NCI-H82 treated with DMSO at 0.1 percent for 48 hours (cell line): ENCODE measurements around the gene RP2.

Source experiments
- DNase-seq: peaks from one replicate; lab custom pipeline; 2025; ENCODE audit not compliant: unreplicated experiment; lab: John Stamatoyannopoulos, UW

RP2 gene

GRCh38 chrX:46841346-46841745 is 4.5 kb downstream of the RP2 start:
- DNase-seq: peak; percentile 5

GRCh38 chrX:46844913-46845312 is 8.1 kb downstream of the RP2 start:
- no peak for DNase-seq

- no peak for DNase-seq
These were observed 13.1 kb downstream of the RP2 start for GRCh38 chrX:46849933-46850332.

- no peak for DNase-seq
These were observed 13.9 kb downstream of the RP2 start for GRCh38 chrX:46850771-46851170.

- DNase-seq: no peak
These were observed 19.6 kb downstream of the RP2 start for GRCh38 chrX:46856483-46856882.

GRCh38 chrX:46860557-46860956 is 23.7 kb downstream of the RP2 start:
- DNase-seq: no peak

GRCh38 chrX:46863072-46863471 is 26.2 kb downstream of the RP2 start:
- DNase-seq: no peak

- no peak for DNase-seq
These were observed 27.8 kb downstream of the RP2 start for GRCh38 chrX:46864606-46865005.

- no peak for DNase-seq
These were observed 28.4 kb downstream of the RP2 start for GRCh38 chrX:46865281-46865680.

- DNase-seq: no peak
These were observed 29.9 kb downstream of the RP2 start for GRCh38 chrX:46866726-46867125.

- no peak for DNase-seq
These were observed 36.9 kb downstream of the RP2 start for GRCh38 chrX:46873746-46874145.

- DNase-seq: no peak
These were observed 40.1 kb downstream of the RP2 start for GRCh38 chrX:46876901-46877300.

GRCh38 chrX:46882266-46882665 is 45.4 kb downstream of the RP2 start:
- peak; percentile 21 for DNase-seq

- no peak for DNase-seq
These were observed 48.0 kb downstream of the RP2 start for GRCh38 chrX:46884799-46885198.

GRCh38 chrX:46898207-46898606 is 61.4 kb downstream of the RP2 start:
- DNase-seq: no peak

- peak; percentile 84 for DNase-seq
These were observed 66.8 kb downstream of the RP2 start for GRCh38 chrX:46903458-46904242.

- no peak for DNase-seq
These were observed 67.8 kb downstream of the RP2 start for GRCh38 chrX:46904626-46905025.

GRCh38 chrX:46910415-46910814 is 73.6 kb downstream of the RP2 start:
- DNase-seq: no peak

- peak; percentile 60 for DNase-seq
These were observed 75.3 kb downstream of the RP2 start, which contains the start of gene JADE3 for GRCh38 chrX:46912098-46912602. Gene JADE3, plus strand, starts transcription at chrX:46912421. Its CDS starts 72,474 bp downstream, at chrX:46984895.

- no peak for DNase-seq
These were observed 76.0 kb downstream of the RP2 start for GRCh38 chrX:46912603-46913491.

- DNase-seq: no peak
These were observed 76.8 kb downstream of the RP2 start for GRCh38 chrX:46913667-46914066.

- DNase-seq: no peak
These were observed 79.4 kb downstream of the RP2 start for GRCh38 chrX:46916273-46916672.
